Measurements from ENCODE around the gene MCM3. TPM values are rescaled to one million over a fixed set of nuclear protein-coding genes. Genes with fewer than 3 reads are reported as not detected.
A peak's percentile ranks its signal among the peaks of the same experiment; 100 is the strongest.

MCM3 gene
- total and polyA plus RNA-seq, 2 donors from 2014 or later, result 19.7 to 40.9 TPM

DNA sequence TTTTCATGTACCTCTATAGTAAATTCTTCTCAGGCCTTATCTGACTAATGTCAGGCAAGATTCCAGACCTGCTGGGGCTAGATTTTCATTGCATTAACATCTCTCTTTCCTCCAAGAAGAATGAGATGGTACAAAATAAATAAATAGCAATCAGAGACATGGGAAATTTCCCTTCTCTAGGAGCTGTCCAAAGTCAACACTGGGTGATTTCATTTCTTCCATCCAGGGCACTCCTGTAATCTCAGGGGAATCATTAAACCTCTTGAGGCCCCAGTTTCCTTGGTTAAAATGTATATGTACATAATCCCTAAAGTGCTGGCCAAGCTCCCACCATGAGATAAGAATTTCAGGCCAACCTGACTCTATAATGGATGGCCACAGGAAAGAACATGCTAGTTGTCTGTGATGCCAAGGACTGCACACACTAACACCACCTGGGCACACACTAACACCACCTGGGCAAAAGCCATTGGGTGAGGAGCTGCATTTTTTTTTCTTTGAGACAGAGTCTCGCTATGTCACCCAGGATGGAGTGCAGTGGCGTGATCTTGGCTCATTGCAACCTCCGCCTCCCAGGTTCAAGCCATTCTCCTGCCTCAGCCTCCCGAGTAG is 41.2 kb downstream of the MCM3 start:
- intact Hi-C loops (cut with DNase I), result no loop called here
- FAIRE-seq (no peak), DNase-seq (no peak)
- Histone ChIP-seq H3K27ac (ENCODE audit: low read depth in 2 of 2, low read length in 2 of 2) (no peak overlapping the region), H3K9ac (ENCODE audit: low read length in 3 of 3) (no peak overlapping the region), H3K27me3 (ENCODE audit: control insufficient read depth, insufficient read depth, low read length) (no peaks in the 10 kb centered on the region), H3K4me3 (ENCODE audit: low read length in 3 of 3) (no peak overlapping the region), H3K36me3 (ENCODE audit: control insufficient read depth in 2 of 3, insufficient read depth in 3 of 3, low read length in 3 of 3) (no peaks in the 10 kb centered on the region), H3K4me1 (ENCODE audit: control insufficient read depth in 2 of 3, insufficient read depth in 2 of 3, low read depth in 1 of 3, low read length in 3 of 3) (no peaks in the 10 kb centered on the region), H3K9me3 (ENCODE audit: control insufficient read depth in 2 of 3, insufficient read depth in 1 of 3, low read length in 3 of 3) (no peaks in the 10 kb centered on the region)
- TF ChIP-seq, protein P1, sequence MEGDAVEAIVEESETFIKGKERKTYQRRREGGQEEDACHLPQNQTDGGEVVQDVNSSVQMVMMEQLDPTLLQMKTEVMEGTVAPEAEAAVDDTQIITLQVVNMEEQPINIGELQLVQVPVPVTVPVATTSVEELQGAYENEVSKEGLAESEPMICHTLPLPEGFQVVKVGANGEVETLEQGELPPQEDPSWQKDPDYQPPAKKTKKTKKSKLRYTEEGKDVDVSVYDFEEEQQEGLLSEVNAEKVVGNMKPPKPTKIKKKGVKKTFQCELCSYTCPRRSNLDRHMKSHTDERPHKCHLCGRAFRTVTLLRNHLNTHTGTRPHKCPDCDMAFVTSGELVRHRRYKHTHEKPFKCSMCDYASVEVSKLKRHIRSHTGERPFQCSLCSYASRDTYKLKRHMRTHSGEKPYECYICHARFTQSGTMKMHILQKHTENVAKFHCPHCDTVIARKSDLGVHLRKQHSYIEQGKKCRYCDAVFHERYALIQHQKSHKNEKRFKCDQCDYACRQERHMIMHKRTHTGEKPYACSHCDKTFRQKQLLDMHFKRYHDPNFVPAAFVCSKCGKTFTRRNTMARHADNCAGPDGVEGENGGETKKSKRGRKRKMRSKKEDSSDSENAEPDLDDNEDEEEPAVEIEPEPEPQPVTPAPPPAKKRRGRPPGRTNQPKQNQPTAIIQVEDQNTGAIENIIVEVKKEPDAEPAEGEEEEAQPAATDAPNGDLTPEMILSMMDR (IDR thresholded peaks at IDR 0.05; ENCODE audit: borderline replicate concordance, extremely low read depth, insufficient read depth), result no peak

DNA sequence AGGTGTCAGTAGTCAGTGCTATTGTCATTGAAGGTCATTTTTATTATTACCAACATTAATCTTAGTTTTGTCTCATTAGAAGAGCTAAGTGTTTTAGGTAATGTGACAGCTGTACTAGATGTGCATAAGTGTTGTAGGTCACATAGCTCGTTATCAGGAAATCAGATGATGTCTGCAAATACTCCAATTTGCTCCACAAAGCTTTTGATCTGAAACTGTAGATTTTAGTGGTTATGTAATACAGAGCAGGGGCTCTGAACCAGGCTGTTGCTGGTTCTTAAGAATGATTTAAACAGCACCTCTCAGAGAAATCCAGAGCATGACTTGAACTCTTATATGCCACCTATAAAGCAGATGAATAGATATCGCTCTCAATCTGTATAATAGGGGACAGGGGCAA is 42.7 kb downstream of the MCM3 start:
- H3K4me3 ChIP-seq (ENCODE audit: low read length in 3 of 3), result no peak overlapping the region
- TF ChIP-seq, protein P1 (IDR thresholded peaks at IDR 0.05; ENCODE audit: borderline replicate concordance, extremely low read depth, insufficient read depth), result no peak
- intact Hi-C loops (cut with DNase I), result no loop called here
- H3K9me3 ChIP-seq (ENCODE audit: control insufficient read depth in 2 of 3, insufficient read depth in 1 of 3, low read length in 3 of 3), result no peaks in the 10 kb centered on the region
- no peak for DNase-seq
- H3K27me3 ChIP-seq (ENCODE audit: control insufficient read depth, insufficient read depth, low read length), result no peaks in the 10 kb centered on the region
- H3K4me1 ChIP-seq (ENCODE audit: control insufficient read depth in 2 of 3, insufficient read depth in 2 of 3, low read depth in 1 of 3, low read length in 3 of 3), result no peaks in the 10 kb centered on the region
- no peak overlapping the region for H3K9ac ChIP-seq (ENCODE audit: low read length in 3 of 3)
- no peak overlapping the region for H3K27ac ChIP-seq (ENCODE audit: low read depth in 2 of 2, low read length in 2 of 2)
- FAIRE-seq, result no peak
- no peaks in the 10 kb centered on the region for H3K36me3 ChIP-seq (ENCODE audit: control insufficient read depth in 2 of 3, insufficient read depth in 3 of 3, low read length in 3 of 3)

DNA sequence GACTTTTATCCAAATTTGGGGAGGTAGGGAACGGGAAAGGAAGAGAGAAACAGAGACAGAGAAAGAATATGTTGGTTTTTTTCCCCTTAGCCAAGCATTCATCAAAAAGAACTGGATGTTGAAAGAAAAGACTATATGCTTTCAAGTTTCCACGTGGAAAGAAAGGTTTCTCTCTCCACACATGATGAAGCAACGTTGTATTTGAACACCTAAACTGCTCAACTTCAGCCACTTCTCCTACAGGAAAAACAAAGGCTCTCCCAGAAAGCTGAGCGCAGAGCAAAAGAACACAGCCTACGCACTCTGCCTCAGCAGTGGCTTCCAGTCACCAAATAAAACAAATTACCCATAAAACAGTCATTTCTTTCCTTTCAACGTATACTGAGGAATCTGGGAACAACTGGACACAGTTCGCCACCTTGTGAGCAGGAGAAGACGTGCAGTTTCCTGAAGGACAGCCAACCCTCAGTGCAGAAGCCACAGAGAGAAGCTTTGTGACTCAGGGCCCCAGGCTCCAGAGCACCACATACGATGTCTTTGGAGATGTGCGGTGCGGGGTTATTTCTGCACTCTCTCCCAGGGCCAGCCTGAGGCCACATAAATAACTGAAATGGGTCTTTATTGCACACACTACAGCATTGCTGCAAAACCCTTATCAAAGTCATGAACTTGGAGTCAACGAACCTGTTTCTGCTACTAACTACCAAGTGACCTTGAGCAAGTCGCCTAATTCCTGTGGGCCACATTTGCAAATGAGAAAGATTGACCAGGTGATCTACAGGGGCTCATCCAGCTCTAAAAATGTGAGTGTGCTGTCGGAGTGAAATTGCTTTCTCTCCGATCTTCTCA is 50.3 kb downstream of the MCM3 start:
- no peak overlapping the region for H3K27ac ChIP-seq (ENCODE audit: low read depth in 2 of 2, low read length in 2 of 2)
- FAIRE-seq, result peak; percentile 17
- H3K9me3 ChIP-seq (ENCODE audit: control insufficient read depth in 2 of 3, insufficient read depth in 1 of 3, low read length in 3 of 3), result no peaks in the 10 kb centered on the region
- no peaks in the 10 kb centered on the region for H3K27me3 ChIP-seq (ENCODE audit: control insufficient read depth, insufficient read depth, low read length)
- intact Hi-C loops (cut with DNase I), result no loop called here
- H3K4me1 ChIP-seq (ENCODE audit: control insufficient read depth in 2 of 3, insufficient read depth in 2 of 3, low read depth in 1 of 3, low read length in 3 of 3), result peaks cover 0 to 5% (median 2%) of the 10 kb centered on the region in 3 donors
- H3K4me3 ChIP-seq (ENCODE audit: low read length in 3 of 3), result peak overlapping the region in 1 of 3 donors; percentile 27
- TF ChIP-seq, protein P1 (IDR thresholded peaks at IDR 0.05; ENCODE audit: borderline replicate concordance, extremely low read depth, insufficient read depth), result peak; percentile 74
- DNase-seq, result peak in 4 of 5 donors; percentile 67 to 95 (median 85)
- no peaks in the 10 kb centered on the region for H3K36me3 ChIP-seq (ENCODE audit: control insufficient read depth in 2 of 3, insufficient read depth in 3 of 3, low read length in 3 of 3)
- no peak overlapping the region for H3K9ac ChIP-seq (ENCODE audit: low read length in 3 of 3)
